Type B pancreatic cell (in vitro differentiated cells): ENCODE results near the gene KIF25. TPM values are rescaled to one million over a fixed set of nuclear protein-coding genes. Genes with fewer than 3 reads are reported as not detected.

ENCODE experiments used
- DNase-seq: peaks from one replicate; pipeline ENCODE4 v3.0.0; 2021; ENCODE audit warnings: mixed read lengths; ENCODE audit not compliant: unreplicated experiment; ENCODE audit errors: extremely low spot score
- H3K27ac Mint-ChIP-seq: 2 replicates; pipeline ENCODE4 v1.8.0; 2021; ENCODE audit warnings: mild to moderate bottlenecking, mixed read lengths
- H3K27me3 Mint-ChIP-seq: 2 replicates; pipeline ENCODE4 v1.8.0; 2021; ENCODE audit warnings: mixed read lengths
- H3K36me3 Mint-ChIP-seq: 2 replicates; pipeline ENCODE4 v1.8.0; 2021; ENCODE audit warnings: mixed read lengths
- H3K4me1 Mint-ChIP-seq: one replicate; pipeline ENCODE4 v1.8.0; 2021; ENCODE audit warnings: mixed read lengths; ENCODE audit not compliant: unreplicated experiment
- H3K4me3 Mint-ChIP-seq: 2 replicates; pipeline ENCODE4 v1.8.0; 2021; ENCODE audit warnings: mild to moderate bottlenecking, mixed read lengths
- H3K9me3 Mint-ChIP-seq: 2 replicates; pipeline ENCODE4 v1.8.0; 2021; ENCODE audit warnings: mixed read lengths
- total RNA-seq: library from RNA; stranded (reverse); gene quantifications from 2 replicates; pipeline ENCODE4 v1.2.1, GENCODE V29; 2021; ENCODE audit warnings: low replicate concordance
- TF ChIP-seq, protein P1 (sequence below): fragments of 200-600 bp; sonication (generic); conservative IDR thresholded peaks from 2 replicates; pipeline ENCODE4 v1.5.0; 2021; ENCODE audit warnings: antibody characterized with exemption, mild to moderate bottlenecking

The KIF25 gene
- total RNA-seq, 1 donor from 2014 or later, result not detected

DNA sequence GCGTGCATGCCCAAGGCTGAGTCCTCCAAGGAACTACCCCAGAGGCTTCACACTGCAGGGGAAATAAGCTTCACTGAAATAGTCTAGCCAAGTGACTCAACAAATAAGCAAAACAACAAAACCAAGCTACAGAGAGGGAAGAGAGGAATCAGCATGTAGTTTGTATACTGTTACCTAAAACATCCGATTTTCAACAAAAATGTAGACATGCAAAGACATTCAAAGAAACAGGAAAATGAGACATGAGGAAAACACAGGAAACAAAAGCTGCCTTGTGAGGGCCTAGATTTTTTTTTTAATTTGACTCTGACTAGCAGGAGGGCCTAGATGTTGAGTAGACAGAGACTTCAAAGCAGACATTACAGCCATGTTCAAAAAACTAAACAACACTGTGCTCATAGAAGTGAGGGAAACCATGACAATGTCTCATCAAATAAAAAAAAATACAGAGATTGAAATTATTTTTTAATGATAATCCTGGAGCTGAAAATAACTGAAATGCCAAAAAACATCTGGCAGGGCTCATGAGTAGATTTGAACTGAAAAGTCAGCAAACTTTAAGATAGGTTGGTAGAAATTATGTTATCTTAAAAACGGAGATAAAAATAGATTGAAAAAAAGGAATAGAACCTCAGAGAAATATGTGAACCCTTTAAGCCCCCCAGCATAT is 16.4 kb upstream of the KIF25 start:
- H3K27ac Mint-ChIP-seq, result no peak overlapping the region
- H3K27me3 Mint-ChIP-seq, result no peaks in the 10 kb centered on the region

DNA sequence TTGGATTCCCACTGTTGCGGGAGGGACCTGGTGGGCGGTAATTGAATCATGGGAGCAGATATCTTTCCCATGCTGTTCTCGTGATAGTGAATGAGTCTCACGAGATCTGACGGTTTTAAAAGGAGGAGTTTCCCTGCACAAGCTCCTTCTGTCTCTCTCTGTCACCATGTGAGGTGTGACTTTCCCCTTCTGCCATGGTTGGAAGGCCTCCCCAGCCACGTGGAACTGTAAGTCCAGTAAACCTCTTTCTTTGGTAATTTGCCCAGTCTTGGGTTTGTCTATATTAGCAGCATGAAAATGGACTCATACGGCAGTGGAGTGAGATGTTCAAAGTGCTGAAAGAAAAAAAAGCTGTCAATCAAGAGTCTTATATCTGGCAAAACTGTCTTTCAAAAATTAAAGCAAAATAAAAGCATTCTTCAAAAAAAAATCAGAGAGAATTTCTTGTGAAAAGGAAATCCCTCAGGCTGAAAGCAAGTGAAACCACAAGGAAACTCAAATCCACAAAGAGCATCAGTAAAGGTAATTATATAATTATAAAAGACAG is 15.5 kb upstream of the KIF25 start:
- no peaks in the 10 kb centered on the region for H3K36me3 Mint-ChIP-seq
- no peak for DNase-seq
- H3K4me3 Mint-ChIP-seq, result no peak overlapping the region
- TF ChIP-seq, protein P1, sequence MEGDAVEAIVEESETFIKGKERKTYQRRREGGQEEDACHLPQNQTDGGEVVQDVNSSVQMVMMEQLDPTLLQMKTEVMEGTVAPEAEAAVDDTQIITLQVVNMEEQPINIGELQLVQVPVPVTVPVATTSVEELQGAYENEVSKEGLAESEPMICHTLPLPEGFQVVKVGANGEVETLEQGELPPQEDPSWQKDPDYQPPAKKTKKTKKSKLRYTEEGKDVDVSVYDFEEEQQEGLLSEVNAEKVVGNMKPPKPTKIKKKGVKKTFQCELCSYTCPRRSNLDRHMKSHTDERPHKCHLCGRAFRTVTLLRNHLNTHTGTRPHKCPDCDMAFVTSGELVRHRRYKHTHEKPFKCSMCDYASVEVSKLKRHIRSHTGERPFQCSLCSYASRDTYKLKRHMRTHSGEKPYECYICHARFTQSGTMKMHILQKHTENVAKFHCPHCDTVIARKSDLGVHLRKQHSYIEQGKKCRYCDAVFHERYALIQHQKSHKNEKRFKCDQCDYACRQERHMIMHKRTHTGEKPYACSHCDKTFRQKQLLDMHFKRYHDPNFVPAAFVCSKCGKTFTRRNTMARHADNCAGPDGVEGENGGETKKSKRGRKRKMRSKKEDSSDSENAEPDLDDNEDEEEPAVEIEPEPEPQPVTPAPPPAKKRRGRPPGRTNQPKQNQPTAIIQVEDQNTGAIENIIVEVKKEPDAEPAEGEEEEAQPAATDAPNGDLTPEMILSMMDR, result no peak
- no peaks in the 10 kb centered on the region for H3K9me3 Mint-ChIP-seq
- no peak overlapping the region for H3K27ac Mint-ChIP-seq
- peaks cover 19% of the 10 kb centered on the region for H3K4me1 Mint-ChIP-seq
- no peaks in the 10 kb centered on the region for H3K27me3 Mint-ChIP-seq

More for the DNA sequence above, 16.4 kb upstream of the KIF25 start:
- H3K36me3 Mint-ChIP-seq, result no peaks in the 10 kb centered on the region
- TF ChIP-seq, protein P1, result no peak
- DNase-seq, result no peak
- H3K4me1 Mint-ChIP-seq, result peaks cover 19% of the 10 kb centered on the region
- no peak overlapping the region for H3K4me3 Mint-ChIP-seq
- H3K9me3 Mint-ChIP-seq, result no peaks in the 10 kb centered on the region

DNA sequence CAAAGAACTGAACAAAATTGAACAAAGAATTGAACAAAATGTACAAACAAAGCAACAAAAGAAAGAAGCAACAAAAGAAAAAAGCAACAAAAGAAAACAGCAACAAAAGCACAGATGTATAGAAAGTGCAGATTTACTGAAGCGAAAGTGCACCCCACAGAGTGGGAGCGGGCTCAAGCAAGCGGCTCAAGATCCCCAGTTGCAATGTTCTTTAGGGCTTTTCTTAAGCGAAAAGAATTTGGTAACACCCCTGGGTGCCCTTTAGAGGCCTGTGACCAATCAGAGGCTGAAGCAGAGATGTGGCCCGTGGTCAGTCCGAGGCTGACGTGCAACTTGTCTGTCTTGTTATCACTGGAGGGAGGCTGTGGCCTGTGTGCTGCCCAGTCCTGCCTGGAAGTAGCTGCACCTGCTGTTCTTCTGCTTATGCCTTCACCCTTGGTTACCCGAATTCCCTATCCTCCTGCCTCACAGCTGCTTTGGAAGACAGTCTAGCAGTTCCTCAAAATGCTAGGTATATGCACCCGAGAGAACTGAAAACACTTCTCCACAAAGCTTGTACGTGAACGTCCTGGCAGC is 13.2 kb upstream of the KIF25 start:
- H3K4me3 Mint-ChIP-seq, result no peak overlapping the region
- H3K36me3 Mint-ChIP-seq, result no peaks in the 10 kb centered on the region
- TF ChIP-seq, protein P1, result no peak
- no peaks in the 10 kb centered on the region for H3K27me3 Mint-ChIP-seq
- DNase-seq, result no peak
- H3K9me3 Mint-ChIP-seq, result no peaks in the 10 kb centered on the region
- no peak overlapping the region for H3K27ac Mint-ChIP-seq
- peaks cover 15% of the 10 kb centered on the region for H3K4me1 Mint-ChIP-seq

DNA sequence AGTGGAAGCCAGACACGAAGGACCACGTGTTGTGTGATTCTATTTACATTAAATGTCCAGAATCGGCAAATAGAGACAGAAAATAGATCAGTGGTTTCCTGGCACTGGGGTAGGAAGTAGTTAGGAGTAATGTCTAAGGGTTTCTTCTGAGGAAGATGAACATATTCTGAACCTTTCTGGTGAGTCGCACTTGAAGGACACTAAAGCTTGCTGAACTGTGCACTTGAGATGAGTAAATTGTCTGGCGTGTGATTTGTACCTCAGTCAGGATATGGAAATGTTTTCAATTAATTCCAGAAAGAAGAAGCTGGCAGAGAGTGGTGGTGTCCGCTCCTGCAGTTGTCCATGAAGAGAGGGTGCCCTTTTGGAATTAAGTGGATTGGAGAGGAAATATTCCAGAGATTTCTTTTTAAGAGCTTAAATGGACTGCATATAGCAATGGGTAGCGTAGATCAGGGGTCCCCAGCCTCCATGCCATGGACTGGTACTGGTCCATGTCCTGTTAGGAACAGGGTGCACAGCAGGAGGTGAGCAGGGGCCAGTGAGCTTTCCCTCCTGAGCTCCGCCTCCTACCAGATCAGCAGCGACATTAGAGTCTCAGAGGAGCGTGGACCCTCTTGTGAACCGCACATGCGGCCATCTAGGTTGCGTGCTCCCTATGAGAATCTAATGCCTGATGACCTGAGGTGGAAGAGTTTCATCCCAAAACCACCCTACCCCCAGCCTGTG is 12.4 kb upstream of the KIF25 start:
- H3K27me3 Mint-ChIP-seq, result no peaks in the 10 kb centered on the region
- H3K4me3 Mint-ChIP-seq, result no peak overlapping the region
- H3K27ac Mint-ChIP-seq, result no peak overlapping the region
- DNase-seq, result no peak
- H3K9me3 Mint-ChIP-seq, result no peaks in the 10 kb centered on the region
- TF ChIP-seq, protein P1, result no peak
- peaks cover 13% of the 10 kb centered on the region for H3K4me1 Mint-ChIP-seq
- no peaks in the 10 kb centered on the region for H3K36me3 Mint-ChIP-seq

DNA sequence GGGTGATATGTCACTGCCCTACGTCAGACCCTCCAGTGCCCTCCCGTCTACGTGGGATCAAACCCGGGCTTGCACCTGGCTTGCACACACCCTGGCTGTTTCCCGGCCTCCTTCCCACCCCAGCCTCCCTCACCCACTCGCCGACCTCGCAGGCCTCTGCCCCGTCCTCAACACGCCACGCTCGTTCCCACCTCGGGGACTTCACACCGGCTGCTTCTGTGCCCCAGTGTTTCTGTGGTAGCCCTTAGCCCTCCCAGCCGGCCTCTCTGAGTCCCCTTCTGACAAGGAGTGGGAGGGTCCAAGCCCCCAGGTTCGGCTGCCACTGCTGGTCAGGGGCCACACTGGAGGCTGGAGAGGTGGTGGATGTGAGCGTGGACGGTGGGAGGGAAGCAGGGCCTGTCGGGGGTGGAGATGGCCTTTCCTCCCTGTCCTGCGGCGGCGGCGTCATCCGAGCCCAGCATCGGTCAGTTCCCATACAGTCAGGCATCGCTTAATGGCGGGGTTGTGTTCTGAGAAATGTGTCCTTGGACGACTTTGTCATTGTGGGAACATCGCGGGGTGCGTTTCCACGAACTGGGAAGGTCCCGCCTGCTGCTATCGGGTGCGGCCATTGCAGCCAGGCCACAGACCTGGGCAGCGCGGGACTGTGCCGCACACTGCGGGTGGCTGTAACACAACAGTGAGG is 11.4 kb upstream of the KIF25 start:
- H3K27ac Mint-ChIP-seq, result no peak overlapping the region
- H3K4me1 Mint-ChIP-seq, result peaks cover 8% of the 10 kb centered on the region
- H3K9me3 Mint-ChIP-seq, result no peaks in the 10 kb centered on the region
- no peaks in the 10 kb centered on the region for H3K36me3 Mint-ChIP-seq
- no peaks in the 10 kb centered on the region for H3K27me3 Mint-ChIP-seq
- no peak overlapping the region for H3K4me3 Mint-ChIP-seq
- TF ChIP-seq, protein P1, result no peak
- no peak for DNase-seq
